OCI-LY3 (cell line): ENCODE data around the gene PCSK2.

Experiments
- EZH2phosphoT487 ChIP-seq: fragments of 200-600 bp; shearing (Covaris generic); IDR thresholded peaks from 2 replicates; pipeline ENCODE4 v1.6.1; 2018; ENCODE audit warnings: antibody characterized with exemption, mixed run types, low read depth
- TF ChIP-seq, protein P1 (sequence below): fragments of 200-600, 300-600 bp; sonication (generic); IDR thresholded peaks from 2 replicates; pipeline ENCODE4 v1.5.1; 2014; ENCODE audit warnings: antibody characterized with exemption, low read length, low read depth

- TF ChIP-seq, protein P1, sequence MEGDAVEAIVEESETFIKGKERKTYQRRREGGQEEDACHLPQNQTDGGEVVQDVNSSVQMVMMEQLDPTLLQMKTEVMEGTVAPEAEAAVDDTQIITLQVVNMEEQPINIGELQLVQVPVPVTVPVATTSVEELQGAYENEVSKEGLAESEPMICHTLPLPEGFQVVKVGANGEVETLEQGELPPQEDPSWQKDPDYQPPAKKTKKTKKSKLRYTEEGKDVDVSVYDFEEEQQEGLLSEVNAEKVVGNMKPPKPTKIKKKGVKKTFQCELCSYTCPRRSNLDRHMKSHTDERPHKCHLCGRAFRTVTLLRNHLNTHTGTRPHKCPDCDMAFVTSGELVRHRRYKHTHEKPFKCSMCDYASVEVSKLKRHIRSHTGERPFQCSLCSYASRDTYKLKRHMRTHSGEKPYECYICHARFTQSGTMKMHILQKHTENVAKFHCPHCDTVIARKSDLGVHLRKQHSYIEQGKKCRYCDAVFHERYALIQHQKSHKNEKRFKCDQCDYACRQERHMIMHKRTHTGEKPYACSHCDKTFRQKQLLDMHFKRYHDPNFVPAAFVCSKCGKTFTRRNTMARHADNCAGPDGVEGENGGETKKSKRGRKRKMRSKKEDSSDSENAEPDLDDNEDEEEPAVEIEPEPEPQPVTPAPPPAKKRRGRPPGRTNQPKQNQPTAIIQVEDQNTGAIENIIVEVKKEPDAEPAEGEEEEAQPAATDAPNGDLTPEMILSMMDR: no peak
- TF ChIP-seq EZH2phosphoT487: no peak
These were observed 172.6 kb downstream of the PCSK2 start for GRCh38 chr20:17399303-17399985.
